ENCODE measurements around the gene NDE1.

- no peak for TF ChIP-seq CTCF (optimal IDR thresholded peaks at IDR 0.05 in 1 of 3, IDR thresholded peaks at IDR 0.05 in 1 of 3, conservative IDR thresholded peaks at IDR 0.05 in 1 of 3; ENCODE audit: extremely low read depth in 1 of 3, insufficient read depth in 2 of 3, low read length in 3 of 3)
- TF ChIP-seq EZH2 (IDR thresholded peaks at IDR 0.05; ENCODE audit: low read length): no peak
Measured at GRCh38 chr16:15766918-15767317, 116.9 kb downstream of the NDE1 start.

Data from keratinocyte (primary cell).